Vagina (tissue), 2 donors: ENCODE data around the gene KCNG2.

Experiments
- POLR2A ChIP-seq, 2 donors: fragments of 450-650 bp; IDR thresholded peaks; one replicate each; pipeline ENCODE4 v1.6.1; 2017; ENCODE audit warnings: antibody characterized with exemption in 2 of 2, mild to moderate bottlenecking in 2 of 2, moderate library complexity in 2 of 2
- TF ChIP-seq, protein P1 (sequence below), 3 experiments: fragments of 450-650 bp in 2 of 3; fragments of 200-600 bp in 1 of 3; sonication (generic) in 1 of 3; IDR thresholded peaks; one replicate each; pipeline ENCODE4 v1.5.1; 2017 to 2019; ENCODE audit warnings: antibody characterized with exemption in 3 of 3, mild to moderate bottlenecking in 2 of 3, moderate library complexity in 2 of 3

DNA sequence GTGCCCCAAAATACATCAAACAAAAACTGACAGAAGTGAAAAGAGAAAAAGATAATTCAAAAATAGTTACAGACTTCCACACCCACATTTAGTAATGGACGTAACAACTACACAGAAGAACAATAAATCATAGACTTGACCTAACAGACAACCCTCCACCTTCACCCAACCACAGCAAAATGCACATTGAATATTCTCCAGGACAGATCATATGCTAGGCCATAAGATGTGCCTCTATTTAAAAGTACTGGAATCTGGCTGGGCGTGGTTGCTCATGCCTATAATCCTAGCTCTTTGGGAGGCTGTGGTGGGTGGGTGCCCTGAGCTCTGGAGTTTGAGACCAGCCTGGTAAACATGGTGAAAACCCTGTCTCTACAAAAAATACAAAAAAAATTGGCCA, 133.7 kb downstream of the KCNG2 start:
- TF ChIP-seq, protein P1, sequence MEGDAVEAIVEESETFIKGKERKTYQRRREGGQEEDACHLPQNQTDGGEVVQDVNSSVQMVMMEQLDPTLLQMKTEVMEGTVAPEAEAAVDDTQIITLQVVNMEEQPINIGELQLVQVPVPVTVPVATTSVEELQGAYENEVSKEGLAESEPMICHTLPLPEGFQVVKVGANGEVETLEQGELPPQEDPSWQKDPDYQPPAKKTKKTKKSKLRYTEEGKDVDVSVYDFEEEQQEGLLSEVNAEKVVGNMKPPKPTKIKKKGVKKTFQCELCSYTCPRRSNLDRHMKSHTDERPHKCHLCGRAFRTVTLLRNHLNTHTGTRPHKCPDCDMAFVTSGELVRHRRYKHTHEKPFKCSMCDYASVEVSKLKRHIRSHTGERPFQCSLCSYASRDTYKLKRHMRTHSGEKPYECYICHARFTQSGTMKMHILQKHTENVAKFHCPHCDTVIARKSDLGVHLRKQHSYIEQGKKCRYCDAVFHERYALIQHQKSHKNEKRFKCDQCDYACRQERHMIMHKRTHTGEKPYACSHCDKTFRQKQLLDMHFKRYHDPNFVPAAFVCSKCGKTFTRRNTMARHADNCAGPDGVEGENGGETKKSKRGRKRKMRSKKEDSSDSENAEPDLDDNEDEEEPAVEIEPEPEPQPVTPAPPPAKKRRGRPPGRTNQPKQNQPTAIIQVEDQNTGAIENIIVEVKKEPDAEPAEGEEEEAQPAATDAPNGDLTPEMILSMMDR (IDR thresholded peaks at IDR 0.05) = no peak
- no peak for TF ChIP-seq POLR2A (IDR thresholded peaks at IDR 0.05)
